Kidney (tissue), 14 donors: ENCODE measurements around the gene DNAJB8. TPM values are rescaled to one million over a fixed set of nuclear protein-coding genes. Genes with fewer than 3 reads are reported as not detected.

Source experiments
- DNase-seq, 5 donors: peaks; one replicate each; pipeline ENCODE4 v3.0.0-alpha.2; 2013 to 2020
- FAIRE-seq: peaks from 2 replicates; lab custom pipeline; 2012; peaks lifted over from hg19 to GRCh38; lab: Jason Lieb, UNC
- H3K27ac ChIP-seq, 2 donors: one replicate each; pipeline ENCODE4 v1.7.0; 2013; ENCODE audit warnings: low read depth in 2 of 2, low read length in 2 of 2, inconsistent platforms in 1 of 2
- H3K27me3 ChIP-seq: one replicate; pipeline ENCODE4 v1.7.1; 2013; ENCODE audit warnings: low read length, inconsistent platforms; ENCODE audit not compliant: control insufficient read depth, insufficient read depth
- H3K36me3 ChIP-seq, 3 donors: one replicate each; pipeline versions ENCODE4 v1.7.0 to v1.7.1; 2013; ENCODE audit warnings: low read length in 3 of 3, control low read depth in 1 of 3, inconsistent platforms in 1 of 3; ENCODE audit not compliant: insufficient read depth in 3 of 3, control insufficient read depth in 2 of 3
- H3K4me1 ChIP-seq, 3 donors: one replicate each; pipeline versions ENCODE4 v1.7.0 to v1.7.1; 2013; ENCODE audit warnings: low read length in 3 of 3, inconsistent platforms in 1 of 3, low read depth in 1 of 3; ENCODE audit not compliant: control insufficient read depth in 2 of 3, insufficient read depth in 2 of 3
- H3K4me3 ChIP-seq, 3 donors: one replicate each; pipeline versions ENCODE4 v1.7.0 to v1.8.1; 2013; ENCODE audit warnings: low read length in 3 of 3, control low read depth in 1 of 3, inconsistent platforms in 1 of 3
- H3K9ac ChIP-seq, 3 donors: one replicate each; pipeline versions ENCODE4 v1.7.0 to v1.7.1; 2013; ENCODE audit warnings: low read length in 3 of 3, control low read depth in 1 of 3, inconsistent platforms in 1 of 3
- H3K9me3 ChIP-seq, 3 donors: one replicate each; pipeline versions ENCODE4 v1.7.0 to v1.7.1; 2013; ENCODE audit warnings: low read length in 3 of 3, control low read depth in 1 of 3, inconsistent platforms in 1 of 3; ENCODE audit not compliant: control insufficient read depth in 2 of 3, insufficient read depth in 1 of 3
- CTCF ChIP-seq: IDR thresholded peaks from 3 replicates; pipeline ENCODE4 v1.5.1; 2012; ENCODE audit warnings: mild to moderate bottlenecking, moderate library complexity, borderline replicate concordance; ENCODE audit not compliant: insufficient read depth; ENCODE audit errors: extremely low read depth
- intact Hi-C: fragments of 100-400 bp; cut with DNase I; formaldehyde crosslinking; loops from one replicate; pipeline ENCODE4 v1.11.1; 2022
- polyA plus RNA-seq: library from polyadenylated mRNA; stranded (reverse); fragments of 350-450 nt; fragmentation: Illumina TruSeq; extraction: RNeasy Lipid Tissue Mini Kit (QIAGEN cat#74804); gene quantifications from one replicate; pipeline ENCODE4 v1.2.3, GENCODE V29; 2014; ENCODE audit warnings: low read depth, low replicate concordance; ENCODE audit not compliant: insufficient read depth
- total RNA-seq: library from RNA; stranded (reverse); fragmentation: NEBNext Ultra II Directional; extraction: Animal tissue kit (Norgen Biotek cat#: 25700); gene quantifications from one replicate; pipeline ENCODE4 v1.2.1, GENCODE V29; 2021
- donor health status: control.
- donor health status: control.
- donor health status: control.
- donor health status: control.
- donor health status: control.
- donor health status: DM: yes; HTN: yes; CAD: no.
- donor health status: Normal renal cell carcinoma (clear cell type).

The DNAJB8 gene
- total and polyA plus RNA-seq, 2 donors from 2014 or later = not detected

GRCh38 chr3:128449111-128449638, 17.5 kb downstream of the DNAJB8 start:
- Histone ChIP-seq H3K9me3 (no peaks in the 10 kb centered on the region), H3K36me3 (no peaks in the 10 kb centered on the region), H3K27me3 (no peaks in the 10 kb centered on the region), H3K9ac (no peak overlapping the region), H3K27ac (no peak overlapping the region), H3K4me1 (no peaks in the 10 kb centered on the region), H3K4me3 (no peak overlapping the region)
- no peak for DNase-seq
- no peak for FAIRE-seq
- intact Hi-C loops = no loop called here
- no peak for TF ChIP-seq CTCF

- no peak for TF ChIP-seq CTCF
Measured at GRCh38 chr3:128448491-128448890, 18.2 kb downstream of the DNAJB8 start.

GRCh38 chr3:128447561-128448013, 19.1 kb downstream of the DNAJB8 start:
- Histone ChIP-seq H3K27ac (no peak overlapping the region), H3K27me3 (no peaks in the 10 kb centered on the region), H3K9ac (no peak overlapping the region), H3K4me3 (no peak overlapping the region), H3K4me1 (no peaks in the 10 kb centered on the region), H3K9me3 (no peaks in the 10 kb centered on the region), H3K36me3 (no peaks in the 10 kb centered on the region)
- no peak for DNase-seq
- intact Hi-C loops = no loop called here
- TF ChIP-seq CTCF = no peak
- FAIRE-seq = no peak

More at GRCh38 chr3:128448491-128448890, 18.2 kb downstream of the DNAJB8 start:
- DNase-seq (no peak), FAIRE-seq (no peak)
- H3K4me1 ChIP-seq = no peaks in the 10 kb centered on the region
- no peak overlapping the region for H3K27ac ChIP-seq
- H3K9ac ChIP-seq = no peak overlapping the region
- H3K36me3 ChIP-seq = no peaks in the 10 kb centered on the region
- H3K4me3 ChIP-seq = no peak overlapping the region
- no peaks in the 10 kb centered on the region for H3K9me3 ChIP-seq
- H3K27me3 ChIP-seq = no peaks in the 10 kb centered on the region
- intact Hi-C loops = no loop called here

GRCh38 chr3:128446821-128447220, 19.9 kb downstream of the DNAJB8 start:
- FAIRE-seq = no peak
- intact Hi-C loops = no loop called here
- no peak for TF ChIP-seq CTCF

More at GRCh38 chr3:128446821-128447220, 19.9 kb downstream of the DNAJB8 start:
- Histone ChIP-seq H3K4me1 (no peaks in the 10 kb centered on the region), H3K27me3 (no peaks in the 10 kb centered on the region), H3K9ac (no peak overlapping the region), H3K9me3 (no peaks in the 10 kb centered on the region), H3K36me3 (no peaks in the 10 kb centered on the region), H3K27ac (no peak overlapping the region), H3K4me3 (no peak overlapping the region)
- no peak for DNase-seq
